ENCODE results near the gene ACAP2.
A peak's percentile ranks its signal among the peaks of the same experiment; 100 is the strongest.

Gene ACAP2

GRCh38 chr3:195445885-195446284, 3.1 kb upstream of the ACAP2 start:
- no peak for TF ChIP-seq CTCF (conservative IDR thresholded peaks at IDR 0.05; ENCODE audit: control insufficient read depth, insufficient read depth, low read depth, low read length)
- DNase-seq (ENCODE audit: low read depth) = no peak
- no peak overlapping the region for H3K4me3 ChIP-seq (ENCODE audit: control insufficient read depth, low read depth, low read length)

GRCh38 chr3:195443391-195443989, 670 bp upstream of the ACAP2 start:
- no peak for TF ChIP-seq CTCF (conservative IDR thresholded peaks at IDR 0.05; ENCODE audit: control insufficient read depth, insufficient read depth, low read depth, low read length)
- DNase-seq (ENCODE audit: low read depth) = no peak
- H3K4me3 ChIP-seq (ENCODE audit: control insufficient read depth, low read depth, low read length) = peak overlapping the region; percentile 38

- DNase-seq (ENCODE audit: low read depth) = peak; percentile 36
- H3K4me3 ChIP-seq (ENCODE audit: control insufficient read depth, low read depth, low read length) = peak overlapping the region; percentile 84
- TF ChIP-seq CTCF (conservative IDR thresholded peaks at IDR 0.05; ENCODE audit: control insufficient read depth, insufficient read depth, low read depth, low read length) = no peak
Observed at GRCh38 chr3:195441992-195442572, 738 bp downstream of the ACAP2 start.

GRCh38 chr3:195441476-195441991, 1.3 kb downstream of the ACAP2 start:
- DNase-seq (ENCODE audit: low read depth) = no peak
- peak overlapping the region; percentile 84 for H3K4me3 ChIP-seq (ENCODE audit: control insufficient read depth, low read depth, low read length)
- no peak for TF ChIP-seq CTCF (conservative IDR thresholded peaks at IDR 0.05; ENCODE audit: control insufficient read depth, insufficient read depth, low read depth, low read length)

- peak; percentile 12 for DNase-seq (ENCODE audit: low read depth)
- peak overlapping the region; percentile 84 for H3K4me3 ChIP-seq (ENCODE audit: control insufficient read depth, low read depth, low read length)
- no peak for TF ChIP-seq CTCF (conservative IDR thresholded peaks at IDR 0.05; ENCODE audit: control insufficient read depth, insufficient read depth, low read depth, low read length)
Observed at GRCh38 chr3:195441051-195441450, 1.8 kb downstream of the ACAP2 start.

- no peak for DNase-seq (ENCODE audit: low read depth)
- H3K4me3 ChIP-seq (ENCODE audit: control insufficient read depth, low read depth, low read length) = no peak overlapping the region
- no peak for TF ChIP-seq CTCF (conservative IDR thresholded peaks at IDR 0.05; ENCODE audit: control insufficient read depth, insufficient read depth, low read depth, low read length)
Observed at GRCh38 chr3:195440379-195440778, 2.4 kb downstream of the ACAP2 start.

Data from fibroblast of mammary gland (primary cell).